CD4-positive, CD25-positive, alpha-beta regulatory T cell (primary cell): ENCODE data around the gene B3GALT4. TPM values are rescaled to one million over a fixed set of nuclear protein-coding genes. Genes with fewer than 3 reads are reported as not detected.
A peak's percentile ranks its signal among the peaks of the same experiment; 100 is the strongest.

Source experiments
- ATAC-seq, 2 donors: fragments of 150-1000 bp; cut with Tn5 transposase; one replicate each; pipeline ENCODE4 v1.10.0; 2021; ENCODE audit warnings: low read depth in 2 of 2, moderate number of reproducible peaks in 2 of 2, moderate library complexity in 1 of 2
- DNase-seq, 3 donors: peaks; one replicate each; pipeline versions ENCODE4 v3.0.0 to v3.0.0-alpha.2; 2012 to 2022; ENCODE audit warnings: mixed read lengths in 1 of 3
- H3K27ac ChIP-seq: one replicate; pipeline ENCODE4 v1.7.0; 2013; ENCODE audit warnings: mild to moderate bottlenecking, low read length; ENCODE audit not compliant: insufficient read depth, poor library complexity, severe bottlenecking
- H3K27me3 ChIP-seq: one replicate; pipeline ENCODE4 v1.7.0; 2013; ENCODE audit warnings: low read length; ENCODE audit not compliant: control insufficient read depth, insufficient read depth
- H3K36me3 ChIP-seq: one replicate; pipeline ENCODE4 v1.7.0; 2013; ENCODE audit warnings: mild to moderate bottlenecking, low read length, moderate library complexity; ENCODE audit not compliant: control insufficient read depth, insufficient read depth
- H3K4me1 ChIP-seq: 2 replicates; pipeline ENCODE4 v1.7.0; 2013; ENCODE audit warnings: mild to moderate bottlenecking, low read length; ENCODE audit not compliant: insufficient read depth, control insufficient read depth, poor library complexity, severe bottlenecking
- H3K4me3 ChIP-seq: one replicate; pipeline ENCODE4 v1.7.0; 2013; ENCODE audit warnings: low read depth, mild to moderate bottlenecking, low read length, moderate library complexity
- H3K9me3 ChIP-seq, 2 experiments: 1 replicate in 1 of 2; 2 replicates in 1 of 2; pipeline ENCODE4 v1.7.0; 2013; ENCODE audit warnings: low read length in 2 of 2, mild to moderate bottlenecking in 1 of 2, moderate library complexity in 1 of 2; ENCODE audit not compliant: control insufficient read depth in 2 of 2
- H3K27ac Mint-ChIP-seq, 3 donors: one replicate each; pipeline ENCODE4 v1.8.0; 2020 to 2022; ENCODE audit warnings: mild to moderate bottlenecking in 3 of 3, mixed read lengths in 3 of 3, moderate library complexity in 2 of 3
- H3K27me3 Mint-ChIP-seq: one replicate; pipeline ENCODE4 v1.8.0; 2022; ENCODE audit warnings: mild to moderate bottlenecking, mixed read lengths
- H3K36me3 Mint-ChIP-seq: one replicate; pipeline ENCODE4 v1.8.0; 2020; ENCODE audit warnings: mixed read lengths
- H3K4me1 Mint-ChIP-seq, 4 donors: one replicate each; pipeline ENCODE4 v1.8.0; 2020 to 2022; ENCODE audit warnings: mixed read lengths in 4 of 4, mild to moderate bottlenecking in 1 of 4
- H3K4me3 Mint-ChIP-seq, 4 donors: one replicate each; pipeline ENCODE4 v1.8.0; 2020 to 2022; ENCODE audit warnings: mild to moderate bottlenecking in 4 of 4, mixed read lengths in 4 of 4, moderate library complexity in 3 of 4
- H3K9me3 Mint-ChIP-seq, 7 donors: one replicate each; pipeline ENCODE4 v1.8.0; 2020 to 2022; ENCODE audit warnings: mixed read lengths in 7 of 7, mild to moderate bottlenecking in 3 of 7, moderate library complexity in 2 of 7
- polyA plus RNA-seq, 4 donors: library from polyadenylated mRNA; unstranded; fragments of 300-500 nt; fragmentation: Illumina TruSeq; gene quantifications; one replicate each; pipeline ENCODE4 v1.2.3, GENCODE V29; 2021
- total RNA-seq: library from RNA; stranded (reverse); gene quantifications from one replicate; pipeline ENCODE4 v1.2.3, GENCODE V29; 2022

Gene B3GALT4, protein sequence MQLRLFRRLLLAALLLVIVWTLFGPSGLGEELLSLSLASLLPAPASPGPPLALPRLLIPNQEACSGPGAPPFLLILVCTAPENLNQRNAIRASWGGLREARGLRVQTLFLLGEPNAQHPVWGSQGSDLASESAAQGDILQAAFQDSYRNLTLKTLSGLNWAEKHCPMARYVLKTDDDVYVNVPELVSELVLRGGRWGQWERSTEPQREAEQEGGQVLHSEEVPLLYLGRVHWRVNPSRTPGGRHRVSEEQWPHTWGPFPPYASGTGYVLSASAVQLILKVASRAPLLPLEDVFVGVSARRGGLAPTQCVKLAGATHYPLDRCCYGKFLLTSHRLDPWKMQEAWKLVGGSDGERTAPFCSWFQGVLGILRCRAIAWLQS
- total RNA-seq, result 17.5 TPM
- polyA plus RNA-seq, result 10 to 100 TPM; 27.5 to 35.9 (median 31.2) TPM

DNA sequence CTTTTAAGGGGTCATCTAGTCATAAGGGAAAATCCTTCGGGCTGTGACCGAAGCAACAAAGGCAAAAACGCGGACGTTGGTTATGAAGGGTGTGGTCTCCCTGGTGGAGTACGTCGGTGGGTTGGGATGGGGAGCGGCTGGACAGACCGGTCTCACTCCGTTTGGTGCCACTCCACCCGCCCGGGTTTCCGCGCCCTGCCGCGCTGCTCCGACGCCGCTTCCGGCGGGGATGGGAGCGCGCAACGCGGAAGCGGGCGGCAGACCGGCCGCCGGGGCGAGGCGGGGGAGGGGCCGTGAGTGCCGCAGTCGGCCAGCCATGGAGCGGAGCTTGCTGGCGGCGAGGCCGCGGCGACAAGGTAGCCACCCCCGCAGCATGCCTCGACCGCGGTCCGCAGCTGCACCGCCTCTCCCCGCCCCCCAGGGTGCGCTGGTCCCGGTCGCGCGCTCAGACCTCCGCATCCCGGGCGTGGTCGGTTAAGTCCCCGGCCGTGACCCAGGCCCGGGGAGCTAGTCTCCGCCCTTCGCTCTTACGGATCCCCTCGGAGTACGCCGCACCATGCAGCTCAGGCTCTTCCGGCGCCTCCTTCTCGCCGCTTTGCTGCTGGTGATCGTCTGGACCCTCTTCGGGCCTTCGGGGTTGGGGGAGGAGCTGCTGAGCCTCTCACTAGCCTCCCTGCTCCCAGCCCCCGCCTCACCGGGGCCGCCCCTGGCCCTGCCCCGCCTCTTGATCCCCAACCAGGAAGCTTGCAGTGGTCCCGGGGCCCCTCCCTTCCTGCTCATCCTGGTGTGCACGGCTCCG, at the start of gene B3GALT4:
Gene B3GALT4, plus strand, starts transcription at position 260 of the 799 bp plus-strand sequence. Its CDS starts 297 bp downstream, at position 557.
- DNase-seq (peak; percentile 72 to 88 (median 72)), ATAC-seq (peak; percentile 70 to 74)
- Histone ChIP-seq H3K27ac (peak within 1 kb of the TSS; percentile 87), H3K36me3 (peaks cover 41% of the 10 kb centered on the region), H3K4me1 (peaks cover 77% of the 10 kb centered on the region), H3K9me3 (no peaks in the 10 kb centered on the region), H3K4me3 (peak within 1 kb of the TSS; percentile 79), H3K27me3 (no peaks in the 10 kb centered on the region)
- peaks cover 18% of the 10 kb centered on the region for H3K36me3 Mint-ChIP-seq
- peak within 1 kb of the TSS; percentile 94 to 99 (median 94) for H3K27ac Mint-ChIP-seq
- peak within 1 kb of the TSS; percentile 91 to 94 (median 92) for H3K4me3 Mint-ChIP-seq
- H3K9me3 Mint-ChIP-seq, result no peaks in the 10 kb centered on the region
- no peaks in the 10 kb centered on the region for H3K27me3 Mint-ChIP-seq
- H3K4me1 Mint-ChIP-seq, result peaks cover 0 to 76% (median 38%) of the 10 kb centered on the region in 4 donors

DNA sequence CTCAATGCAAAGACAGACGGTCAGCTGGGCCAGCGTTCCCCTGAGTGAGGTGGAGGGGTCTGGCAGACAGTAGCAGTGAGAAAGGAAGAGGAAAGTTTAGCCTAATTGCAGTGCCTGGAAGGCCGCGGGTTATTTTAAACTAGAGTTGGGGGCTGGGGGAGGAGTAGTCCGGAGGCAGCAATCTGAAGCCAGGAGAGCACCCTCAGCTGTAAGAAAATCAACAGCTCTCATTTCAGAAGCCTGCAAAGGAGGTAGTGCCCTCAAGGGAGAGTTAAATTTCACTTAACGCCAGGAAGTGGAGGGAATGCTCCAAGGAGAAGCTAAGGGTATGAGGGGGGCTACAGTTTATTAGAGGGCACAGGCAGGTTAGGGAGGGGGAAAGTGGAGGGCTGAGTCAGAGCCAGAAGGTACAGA, 41.7 kb upstream of the B3GALT4 start:
- ATAC-seq (no peak), DNase-seq (no peak)
- Mint-ChIP-seq H3K9me3 (no peaks in the 10 kb centered on the region), H3K27ac (peak overlapping the region in 1 of 3 donors; percentile 25), H3K36me3 (no peaks in the 10 kb centered on the region), H3K4me1 (peaks cover 0 to 2% (median under 1%) of the 10 kb centered on the region in 4 donors), H3K27me3 (peaks cover 36% of the 10 kb centered on the region), H3K4me3 (no peak overlapping the region)
- H3K4me3 ChIP-seq, result no peak overlapping the region
- no peaks in the 10 kb centered on the region for H3K4me1 ChIP-seq
- H3K27ac ChIP-seq, result no peak overlapping the region
- H3K27me3 ChIP-seq, result peaks cover 11% of the 10 kb centered on the region
- H3K9me3 ChIP-seq, result no peaks in the 10 kb centered on the region
- H3K36me3 ChIP-seq, result no peaks in the 10 kb centered on the region

DNA sequence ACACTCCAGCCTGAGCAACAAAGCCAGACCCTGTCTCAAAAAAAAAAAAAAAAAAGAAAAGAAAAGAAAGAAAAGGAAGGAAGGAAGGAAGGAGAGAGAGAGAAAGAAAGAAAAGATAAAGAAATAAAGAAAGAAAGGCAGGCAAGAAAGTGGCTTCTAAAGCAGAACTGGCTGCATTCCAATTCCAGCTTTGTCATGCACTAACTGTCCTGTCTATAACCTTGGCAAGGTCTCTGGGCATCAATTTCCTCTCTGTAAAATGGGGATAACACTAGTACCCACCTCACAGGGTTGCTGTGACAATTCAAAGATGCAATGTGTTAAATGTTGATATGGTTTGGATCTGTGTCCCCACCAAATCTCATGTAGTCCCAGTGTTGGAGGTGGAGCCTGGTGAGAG, 40.6 kb upstream of the B3GALT4 start:
- no peaks in the 10 kb centered on the region for H3K9me3 ChIP-seq
- Mint-ChIP-seq H3K4me3 (no peak overlapping the region), H3K36me3 (no peaks in the 10 kb centered on the region), H3K4me1 (peaks cover 0 to 2% (median under 1%) of the 10 kb centered on the region in 4 donors), H3K27ac (no peak overlapping the region), H3K27me3 (peaks cover 33% of the 10 kb centered on the region), H3K9me3 (no peaks in the 10 kb centered on the region)
- H3K4me1 ChIP-seq, result no peaks in the 10 kb centered on the region
- ATAC-seq (no peak), DNase-seq (no peak)
- no peak overlapping the region for H3K27ac ChIP-seq
- H3K36me3 ChIP-seq, result no peaks in the 10 kb centered on the region
- peaks cover 11% of the 10 kb centered on the region for H3K27me3 ChIP-seq
- H3K4me3 ChIP-seq, result no peak overlapping the region

DNA sequence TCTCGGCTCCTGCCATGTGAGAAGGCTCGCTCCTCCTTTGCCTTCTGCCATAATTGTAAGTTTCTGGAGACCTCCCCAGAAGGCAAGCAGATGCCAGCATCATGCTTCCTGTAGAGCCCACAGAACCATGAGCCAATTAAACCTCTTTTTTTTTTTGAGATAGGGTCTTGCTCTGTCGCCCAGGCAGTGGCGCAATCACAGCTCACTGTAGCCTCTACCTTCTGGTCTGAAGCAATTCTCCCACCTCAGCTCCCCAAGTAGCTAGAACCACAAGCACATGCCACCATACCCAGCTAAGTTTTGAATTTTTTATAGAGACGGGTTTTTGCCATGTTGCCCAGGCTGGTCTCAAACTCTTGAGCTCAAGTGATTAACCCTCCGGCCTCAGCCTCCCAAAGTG, 40.1 kb upstream of the B3GALT4 start:
- Mint-ChIP-seq H3K36me3 (no peaks in the 10 kb centered on the region), H3K27me3 (peaks cover 31% of the 10 kb centered on the region), H3K4me3 (no peak overlapping the region), H3K4me1 (peaks cover 2 to 5% (median 3%) of the 10 kb centered on the region in 4 donors), H3K27ac (no peak overlapping the region), H3K9me3 (no peaks in the 10 kb centered on the region)
- Histone ChIP-seq H3K4me3 (no peak overlapping the region), H3K27me3 (peaks cover 11% of the 10 kb centered on the region), H3K4me1 (no peaks in the 10 kb centered on the region), H3K9me3 (no peaks in the 10 kb centered on the region), H3K36me3 (no peaks in the 10 kb centered on the region), H3K27ac (no peak overlapping the region)
- ATAC-seq (no peak), DNase-seq (no peak)

DNA sequence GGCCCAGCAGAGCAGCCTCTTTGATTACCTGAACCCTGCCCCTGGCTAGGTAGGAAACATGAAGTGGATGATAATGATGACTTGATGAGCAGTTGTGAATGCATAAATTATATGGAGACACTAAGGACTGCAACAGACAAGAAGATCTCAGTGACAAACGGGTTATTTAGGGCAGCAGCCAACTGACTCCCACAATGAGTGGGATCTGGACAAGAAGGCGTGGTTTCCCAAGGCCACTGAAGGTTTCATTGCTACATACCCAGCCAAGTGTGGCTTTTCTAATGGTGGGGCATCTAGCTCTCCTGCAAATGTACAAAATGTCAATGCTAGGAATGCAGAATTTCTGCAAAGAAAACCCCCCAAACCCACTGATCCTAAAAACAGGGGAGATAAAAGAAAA, 39.2 kb upstream of the B3GALT4 start:
- Mint-ChIP-seq H3K36me3 (no peaks in the 10 kb centered on the region), H3K27me3 (peaks cover 31% of the 10 kb centered on the region)

DNA sequence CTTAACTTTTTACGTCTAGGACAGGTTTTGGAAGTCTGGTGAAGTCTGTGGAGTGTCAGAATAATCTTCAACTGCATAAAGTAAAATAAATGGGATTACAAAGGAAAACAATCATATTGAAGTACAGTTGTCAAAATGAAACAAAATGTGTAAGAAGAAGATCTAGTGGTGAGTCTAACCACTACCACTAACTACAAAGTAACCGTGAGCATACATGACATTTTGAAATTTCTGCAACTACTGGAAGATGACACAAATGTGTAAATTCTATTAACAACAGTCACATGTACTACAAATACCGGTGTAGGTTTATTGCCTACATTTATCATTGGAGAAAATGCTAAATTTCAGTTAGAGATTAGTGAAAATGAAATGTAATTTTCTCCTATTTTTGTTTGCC, 35.0 kb upstream of the B3GALT4 start:
- no peaks in the 10 kb centered on the region for H3K36me3 ChIP-seq
- H3K27ac Mint-ChIP-seq, result peak overlapping the region in 2 of 3 donors; percentile 17 to 29
- H3K27me3 Mint-ChIP-seq, result peaks cover 15% of the 10 kb centered on the region
- DNase-seq (peak in 2 of 3 donors; percentile 9 to 36), ATAC-seq (peak in 1 of 2 donors; percentile 28)
- H3K4me3 ChIP-seq, result peak overlapping the region; percentile 38
- H3K27ac ChIP-seq, result no peak overlapping the region
- H3K9me3 ChIP-seq, result no peaks in the 10 kb centered on the region
- H3K4me1 ChIP-seq, result no peaks in the 10 kb centered on the region
- H3K4me1 Mint-ChIP-seq, result peaks cover 6 to 9% (median 7%) of the 10 kb centered on the region in 4 donors
- H3K4me3 Mint-ChIP-seq, result peak overlapping the region in 2 of 4 donors; percentile 22 to 27
- no peaks in the 10 kb centered on the region for H3K36me3 Mint-ChIP-seq
- H3K9me3 Mint-ChIP-seq, result no peaks in the 10 kb centered on the region
- no peaks in the 10 kb centered on the region for H3K27me3 ChIP-seq

More for the DNA sequence above, 39.2 kb upstream of the B3GALT4 start:
- Mint-ChIP-seq H3K27ac (no peak overlapping the region), H3K4me3 (no peak overlapping the region), H3K9me3 (no peaks in the 10 kb centered on the region), H3K4me1 (peaks cover 6 to 11% (median 8%) of the 10 kb centered on the region in 4 donors)
- Histone ChIP-seq H3K27ac (no peak overlapping the region), H3K27me3 (peaks cover 9% of the 10 kb centered on the region), H3K4me1 (no peaks in the 10 kb centered on the region), H3K4me3 (no peak overlapping the region), H3K36me3 (no peaks in the 10 kb centered on the region), H3K9me3 (no peaks in the 10 kb centered on the region)
- DNase-seq (no peak), ATAC-seq (no peak)

DNA sequence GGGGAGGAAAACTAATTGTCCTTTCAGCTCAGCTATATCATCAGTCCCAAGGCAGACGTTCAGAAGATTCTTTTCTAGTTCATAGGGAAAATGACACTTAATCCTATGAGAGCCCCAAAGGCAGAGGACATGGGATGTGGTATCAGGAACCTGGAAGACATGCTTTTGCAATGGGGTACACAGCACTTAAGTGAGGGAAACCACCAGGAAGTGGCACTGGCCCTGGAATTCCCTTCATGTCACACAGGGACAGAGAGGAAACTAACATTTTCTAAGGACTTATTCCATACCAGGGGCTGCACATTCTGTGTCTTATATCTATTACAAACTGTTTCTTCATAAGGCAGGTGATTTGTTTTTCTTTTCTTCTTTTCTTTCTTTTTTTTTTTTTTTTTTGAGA, 33.4 kb upstream of the B3GALT4 start:
- Histone ChIP-seq H3K9me3 (no peaks in the 10 kb centered on the region), H3K4me3 (no peak overlapping the region), H3K27ac (no peak overlapping the region), H3K27me3 (no peaks in the 10 kb centered on the region), H3K36me3 (no peaks in the 10 kb centered on the region), H3K4me1 (peaks cover 8% of the 10 kb centered on the region)
- no peak for DNase-seq
- peaks cover 6 to 16% (median 11%) of the 10 kb centered on the region in 4 donors for H3K4me1 Mint-ChIP-seq
- peaks cover 15% of the 10 kb centered on the region for H3K27me3 Mint-ChIP-seq
- no peaks in the 10 kb centered on the region for H3K9me3 Mint-ChIP-seq
- ATAC-seq, result no peak
- no peaks in the 10 kb centered on the region for H3K36me3 Mint-ChIP-seq
- no peak overlapping the region for H3K27ac Mint-ChIP-seq
- peak overlapping the region in 1 of 4 donors; percentile 27 for H3K4me3 Mint-ChIP-seq
